Measurements from ENCODE around the gene FTCD. TPM values are rescaled to one million over a fixed set of nuclear protein-coding genes. Genes with fewer than 3 reads are reported as not detected.
A peak's percentile ranks its signal among the peaks of the same experiment; 100 is the strongest.

The FTCD gene
- total RNA-seq, 1 experiment from 2014 or later = 5.9 TPM

DNA sequence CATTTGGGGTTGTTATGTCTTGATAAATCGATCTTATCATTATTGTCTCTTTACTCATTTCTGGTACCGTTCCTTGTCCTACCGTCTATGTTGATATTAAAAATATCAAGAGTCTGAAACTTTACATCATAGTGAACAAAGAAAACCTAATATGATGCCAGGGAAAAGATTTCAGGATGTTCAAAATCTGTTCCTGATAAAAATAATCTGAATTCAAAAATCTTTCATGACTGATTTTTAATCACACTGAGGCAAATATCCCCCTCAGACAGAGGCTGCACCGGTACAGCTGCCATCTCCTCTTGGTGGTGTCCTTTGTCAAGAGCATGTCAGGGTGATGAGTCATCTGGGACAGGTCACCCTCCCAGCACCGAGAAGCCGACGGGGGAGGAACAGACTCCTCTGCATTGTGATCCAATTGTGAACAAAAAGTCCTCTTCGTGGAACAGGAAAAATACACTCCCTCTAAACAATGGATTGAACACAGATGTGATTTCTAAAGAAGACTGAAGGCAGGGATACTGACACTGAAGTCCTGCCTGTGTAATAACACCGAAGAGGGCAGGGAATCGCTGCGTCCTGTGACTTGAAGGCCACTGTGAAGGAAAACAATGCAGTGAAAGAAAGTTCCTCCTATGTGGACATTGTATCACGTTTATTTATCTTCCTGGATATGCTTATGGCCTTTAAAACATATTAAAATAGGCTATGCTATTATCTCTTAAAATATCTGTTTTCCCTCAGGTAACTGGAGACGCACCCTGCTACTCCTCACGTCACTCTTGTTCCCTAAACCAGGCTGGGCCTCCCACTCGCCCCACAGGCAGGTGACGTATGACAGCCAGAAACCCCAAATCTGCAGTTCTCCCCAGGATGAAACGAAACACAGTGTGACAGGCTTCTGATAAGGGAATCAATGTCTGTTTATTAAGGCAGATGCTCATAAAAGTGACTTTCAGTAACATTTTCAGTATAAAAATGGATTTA lies 33.1 kb upstream of the FTCD start:
- Histone ChIP-seq H3K4me1 (replicated peaks; ENCODE audit: insufficient read depth) (peaks cover 16% of the 10 kb centered on the region), H3K27ac (no peak overlapping the region), H3K4me2 (peak overlapping the region; percentile 37), H2AFZ (no peak overlapping the region), H3K9me3 (ENCODE audit: insufficient read depth, low read depth) (no peaks in the 10 kb centered on the region), H3K36me3 (ENCODE audit: low read depth) (no peaks in the 10 kb centered on the region), H3K4me3 (no peak overlapping the region), H3K27me3 (ENCODE audit: insufficient read depth, low read depth) (no peaks in the 10 kb centered on the region), H3F3A (ENCODE audit: insufficient read depth, low read depth) (peaks cover 11% of the 10 kb centered on the region), H3K9me2 (ENCODE audit: insufficient read depth) (no peaks in the 10 kb centered on the region), H3K79me2 (ENCODE audit: low read depth) (no peaks in the 10 kb centered on the region), H4K20me1 (ENCODE audit: insufficient read depth) (peaks cover 3% of the 10 kb centered on the region; the same call in 1 of the 2 replicates)
- ChIA-PET POLR2A (ENCODE audit: unreplicated experiment) (no interaction called here), CTCF (no interaction called here)
- peak; percentile 65 to 72 for DNase-seq
- TF ChIP-seq CTCF (conservative IDR thresholded peaks at IDR 0.05) = no peak
- no peak for TF ChIP-seq EZH2 (IDR thresholded peaks at IDR 0.05; ENCODE audit: low read depth)
- BruUV-seq (replicated peaks) = no TSS peak
- intact Hi-C loops (cut with micrococcal nuclease; ENCODE audit: unreplicated experiment) = loop anchor here (1.0 kb wide), 1 partner anchor 40 kb away; the partner anchor contains the start of gene LSS

DNA sequence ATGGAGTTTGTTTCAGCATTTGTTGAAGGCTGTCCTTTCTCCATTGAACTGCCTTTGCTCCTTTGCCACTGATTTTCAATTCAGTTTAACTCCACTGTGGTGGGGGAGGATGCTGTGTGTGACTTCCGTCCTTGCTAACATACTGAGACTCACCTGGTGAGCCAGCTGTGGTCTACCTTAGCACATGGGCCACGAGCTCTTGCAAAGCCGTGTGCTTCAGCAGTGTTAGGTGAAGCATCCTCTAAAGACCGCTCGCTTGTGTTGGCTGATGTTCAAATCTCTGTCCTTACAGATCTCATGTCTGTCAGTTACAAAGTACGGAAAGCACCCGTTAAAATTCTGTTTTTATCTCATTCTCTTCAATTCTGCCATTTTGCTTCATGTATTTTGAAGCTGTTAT lies 32.4 kb upstream of the FTCD start:
- Histone ChIP-seq H3K4me2 (peak overlapping the region; percentile 37; the same call in 1 of the 2 replicates), H3K4me1 (replicated peaks; ENCODE audit: insufficient read depth) (peaks cover 16% of the 10 kb centered on the region), H3F3A (ENCODE audit: insufficient read depth, low read depth) (peaks cover 11% of the 10 kb centered on the region), H3K9me2 (ENCODE audit: insufficient read depth) (no peaks in the 10 kb centered on the region), H4K20me1 (ENCODE audit: insufficient read depth) (peaks cover 3% of the 10 kb centered on the region; the same call in 1 of the 2 replicates), H3K4me3 (no peak overlapping the region), H3K79me2 (ENCODE audit: low read depth) (no peaks in the 10 kb centered on the region), H3K36me3 (ENCODE audit: low read depth) (no peaks in the 10 kb centered on the region), H3K27me3 (ENCODE audit: insufficient read depth, low read depth) (no peaks in the 10 kb centered on the region), H2AFZ (no peak overlapping the region), H3K9me3 (ENCODE audit: insufficient read depth, low read depth) (no peaks in the 10 kb centered on the region), H3K27ac (no peak overlapping the region)
- ChIA-PET POLR2A (ENCODE audit: unreplicated experiment) (no interaction called here), CTCF (no interaction called here)
- intact Hi-C loops (cut with micrococcal nuclease; ENCODE audit: unreplicated experiment) = loop anchor here (1.0 kb wide), 1 partner anchor 40 kb away; the partner anchor contains the start of gene LSS
- no peak for TF ChIP-seq EZH2 (IDR thresholded peaks at IDR 0.05; ENCODE audit: low read depth)
- no peak for TF ChIP-seq CTCF (conservative IDR thresholded peaks at IDR 0.05)
- BruUV-seq (replicated peaks) = no TSS peak
- no peak for DNase-seq

DNA sequence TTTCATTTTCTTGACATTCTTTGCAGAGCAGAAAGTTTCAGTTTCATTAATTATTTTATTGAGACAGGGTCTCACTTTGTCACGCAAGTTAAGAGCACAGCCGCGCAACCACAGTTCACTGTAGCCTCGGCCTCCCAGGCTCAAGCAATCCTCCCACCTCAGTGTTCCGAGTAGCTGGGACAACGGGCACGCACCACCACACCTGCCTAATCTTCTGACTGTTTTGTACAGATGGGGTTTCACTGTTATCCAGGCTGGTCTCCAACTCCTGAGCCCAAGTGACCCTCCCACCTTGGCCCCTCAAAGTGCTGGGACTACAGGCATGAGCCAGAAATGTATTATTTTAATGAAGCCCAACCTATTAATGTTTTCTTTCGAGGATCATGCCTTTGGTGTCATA lies 31.9 kb upstream of the FTCD start:
- intact Hi-C loops (cut with micrococcal nuclease; ENCODE audit: unreplicated experiment) = no loop called here
- TF ChIP-seq CTCF (conservative IDR thresholded peaks at IDR 0.05) = no peak
- no TSS peak for BruUV-seq (replicated peaks)

More for the DNA sequence above, 31.9 kb upstream of the FTCD start:
- H2AFZ ChIP-seq = no peak overlapping the region
- peaks cover 3% of the 10 kb centered on the region; the same call in 1 of the 2 replicates for H4K20me1 ChIP-seq (ENCODE audit: insufficient read depth)
- H3K4me1 ChIP-seq (replicated peaks; ENCODE audit: insufficient read depth) = peaks cover 16% of the 10 kb centered on the region
- no peaks in the 10 kb centered on the region for H3K9me2 ChIP-seq (ENCODE audit: insufficient read depth)
- ChIA-PET POLR2A (ENCODE audit: unreplicated experiment) (no interaction called here), CTCF (no interaction called here)
- H3F3A ChIP-seq (ENCODE audit: insufficient read depth, low read depth) = peaks cover 11% of the 10 kb centered on the region
- no peak overlapping the region for H3K27ac ChIP-seq
- H3K4me3 ChIP-seq = no peak overlapping the region
- no peaks in the 10 kb centered on the region for H3K36me3 ChIP-seq (ENCODE audit: low read depth)
- no peak for DNase-seq
- H3K4me2 ChIP-seq = no peak overlapping the region
- H3K27me3 ChIP-seq (ENCODE audit: insufficient read depth, low read depth) = no peaks in the 10 kb centered on the region
- H3K9me3 ChIP-seq (ENCODE audit: insufficient read depth, low read depth) = no peaks in the 10 kb centered on the region
- H3K79me2 ChIP-seq (ENCODE audit: low read depth) = no peaks in the 10 kb centered on the region
